HEK293 (cell line): Measurements from ENCODE around the gene CWC25.

Experiments used
- CTCF ChIA-PET: fragments of 350-600 bp; formaldehyde crosslinking; extraction: SDS; loops from one replicate; lab custom pipeline; 2021; ENCODE audit warnings: antibody characterized with exemption; lab: Yijun Ruan, JAX
- POLR2A ChIA-PET: fragments of 300-600 bp; formaldehyde crosslinking; extraction: SDS; loops from one replicate; lab custom pipeline; 2020; ENCODE audit warnings: antibody characterized with exemption, inconsistent platforms; lab: Yijun Ruan, JAX
- H3K27ac ChIP-seq: fragments of 200-500 bp; sonication (Bioruptor generic); 2 replicates; pipeline ENCODE4 v1.5.1; 2014; ENCODE audit warnings: low read depth, low read length, control low read depth, inconsistent platforms; ENCODE audit errors: extremely low read depth
- H3K36me3 ChIP-seq, 2 experiments: fragments of 200-500 bp in 1 of 2; sonication (Bioruptor generic) in 1 of 2; 1 replicate in 1 of 2; 2 replicates in 1 of 2; pipeline ENCODE4 v1.5.1; 2014 to 2017; ENCODE audit warnings: inconsistent platforms in 2 of 2, low read length in 2 of 2; ENCODE audit not compliant: control insufficient read depth in 2 of 2, insufficient read depth in 1 of 2
- H3K4me1 ChIP-seq: fragments of 200-500 bp; sonication (Bioruptor generic); 2 replicates; pipeline ENCODE4 v1.5.1; 2014; ENCODE audit warnings: mild to moderate bottlenecking, low read length, inconsistent platforms; ENCODE audit not compliant: control insufficient read depth, insufficient read depth
- H3K4me3 ChIP-seq: 2 replicates; pipeline ENCODE4 v1.5.1; 2011; ENCODE audit warnings: low read depth, mild to moderate bottlenecking, control low read depth, low read length, moderate library complexity
- H3K9me3 ChIP-seq: fragments of 200-500 bp; sonication (Bioruptor generic); 2 replicates; pipeline ENCODE4 v1.5.1; 2014; ENCODE audit warnings: low read depth, low read length, inconsistent platforms; ENCODE audit not compliant: control insufficient read depth, insufficient read depth
- BCL11A ChIP-seq: fragments of 450-650 bp; formaldehyde crosslinking; IDR thresholded peaks from 2 replicates; pipeline ENCODE4 v1.5.1; 2016; ENCODE audit warnings: low read depth, missing biosample characterization, missing genetic modification characterization
- HOXD13 ChIP-seq: sonication (generic); formaldehyde crosslinking; IDR thresholded peaks from 2 replicates; pipeline ENCODE4 v1.8.0; 2022; ENCODE audit warnings: missing genetic modification reagents, borderline replicate concordance
- IKZF3 ChIP-seq: fragments of 450-650 bp; IDR thresholded peaks from 2 replicates; pipeline ENCODE4 v1.5.0; 2018; ENCODE audit warnings: missing biosample characterization, mild to moderate bottlenecking, missing genetic modification characterization, moderate library complexity
- KLF10 ChIP-seq: fragments of 450-650 bp; IDR thresholded peaks from 2 replicates; pipeline ENCODE4 v1.5.1; 2018; ENCODE audit warnings: missing biosample characterization, mild to moderate bottlenecking, missing genetic modification characterization
- KLF9 ChIP-seq: fragments of 450-650 bp; formaldehyde crosslinking; IDR thresholded peaks from 2 replicates; pipeline ENCODE4 v1.5.1; 2016; ENCODE audit warnings: missing biosample characterization, missing genetic modification characterization, low read depth
- MYNN ChIP-seq: fragments of 450-650 bp; formaldehyde crosslinking; IDR thresholded peaks from 2 replicates; pipeline ENCODE4 v1.5.1; 2016; ENCODE audit warnings: missing biosample characterization, missing genetic modification characterization, borderline replicate concordance
- PRDM10 ChIP-seq: fragments of 450-650 bp; formaldehyde crosslinking; IDR thresholded peaks from 2 replicates; pipeline ENCODE4 v1.5.1; 2016; ENCODE audit warnings: missing biosample characterization, missing genetic modification characterization
- PRDM4 ChIP-seq: fragments of 450-650 bp; formaldehyde crosslinking; IDR thresholded peaks from 2 replicates; pipeline ENCODE4 v1.5.1; 2017; ENCODE audit warnings: missing biosample characterization, missing genetic modification characterization
- ZBTB17 ChIP-seq: fragments of 450-650 bp; formaldehyde crosslinking; IDR thresholded peaks from 2 replicates; pipeline ENCODE4 v1.5.1; 2016; ENCODE audit warnings: missing biosample characterization, missing genetic modification characterization
- ZBTB20 ChIP-seq: fragments of 450-650 bp; formaldehyde crosslinking; IDR thresholded peaks from 2 replicates; pipeline ENCODE4 v1.5.1; 2016; ENCODE audit warnings: missing biosample characterization, missing genetic modification characterization
- ZBTB21 ChIP-seq: fragments of 450-650 bp; formaldehyde crosslinking; IDR thresholded peaks from 2 replicates; pipeline ENCODE4 v1.5.1; 2017; ENCODE audit warnings: missing biosample characterization, missing genetic modification characterization
- ZFP3 ChIP-seq: fragments of 450-650 bp; formaldehyde crosslinking; IDR thresholded peaks from 2 replicates; pipeline ENCODE4 v1.5.1; 2016; ENCODE audit warnings: low read depth, missing biosample characterization, missing genetic modification characterization
- ZFP41 ChIP-seq: fragments of 450-650 bp; formaldehyde crosslinking; IDR thresholded peaks from 2 replicates; pipeline ENCODE4 v1.5.1; 2016; ENCODE audit warnings: missing biosample characterization, missing genetic modification characterization, borderline replicate concordance
- ZFP69B ChIP-seq: fragments of 450-650 bp; formaldehyde crosslinking; IDR thresholded peaks from 2 replicates; pipeline ENCODE4 v1.5.1; 2016; ENCODE audit warnings: missing biosample characterization, missing genetic modification characterization
- ZNF10 ChIP-seq: fragments of 450-650 bp; formaldehyde crosslinking; IDR thresholded peaks from 2 replicates; pipeline ENCODE4 v1.5.1; 2017; ENCODE audit warnings: missing biosample characterization, missing genetic modification characterization
- ZNF133 ChIP-seq: fragments of 450-650 bp; formaldehyde crosslinking; IDR thresholded peaks from 2 replicates; pipeline ENCODE4 v1.5.1; 2016; ENCODE audit warnings: missing biosample characterization, missing genetic modification characterization
- ZNF175 ChIP-seq: fragments of 450-650 bp; formaldehyde crosslinking; IDR thresholded peaks from 2 replicates; pipeline ENCODE4 v1.5.1; 2016; ENCODE audit warnings: missing biosample characterization, missing genetic modification characterization
- ZNF19 ChIP-seq: fragments of 450-650 bp; formaldehyde crosslinking; IDR thresholded peaks from 2 replicates; pipeline ENCODE4; 2016; ENCODE audit warnings: missing biosample characterization, missing genetic modification characterization, low read depth
- ZNF2 ChIP-seq: fragments of 450-650 bp; formaldehyde crosslinking; IDR thresholded peaks from 2 replicates; pipeline ENCODE4 v1.5.1; 2016; ENCODE audit warnings: missing biosample characterization, missing genetic modification characterization
- ZNF341 ChIP-seq: fragments of 450-650 bp; formaldehyde crosslinking; IDR thresholded peaks from 2 replicates; pipeline ENCODE4; 2016; ENCODE audit warnings: low read depth, missing biosample characterization, missing genetic modification characterization
- ZNF391 ChIP-seq: fragments of 450-650 bp; formaldehyde crosslinking; IDR thresholded peaks from 2 replicates; pipeline ENCODE4 v1.5.1; 2016; ENCODE audit warnings: low read depth, missing biosample characterization, missing genetic modification characterization, borderline replicate concordance
- ZNF560 ChIP-seq: fragments of 450-650 bp; formaldehyde crosslinking; IDR thresholded peaks from 2 replicates; pipeline ENCODE4 v1.5.1; 2017; ENCODE audit warnings: missing biosample characterization, missing genetic modification characterization, borderline replicate concordance
- ZNF580 ChIP-seq: fragments of 450-650 bp; formaldehyde crosslinking; IDR thresholded peaks from 2 replicates; pipeline ENCODE4 v1.5.1; 2016; ENCODE audit warnings: missing biosample characterization, missing genetic modification characterization
- ZNF610 ChIP-seq: fragments of 450-650 bp; formaldehyde crosslinking; IDR thresholded peaks from 2 replicates; pipeline ENCODE4 v1.5.1; 2016; ENCODE audit warnings: missing biosample characterization, missing genetic modification characterization, borderline replicate concordance
- ZNF629 ChIP-seq: fragments of 450-650 bp; formaldehyde crosslinking; IDR thresholded peaks from 2 replicates; pipeline ENCODE4 v1.5.1; 2017; ENCODE audit warnings: missing biosample characterization, missing genetic modification characterization
- ZNF677 ChIP-seq: fragments of 450-650 bp; IDR thresholded peaks from 2 replicates; pipeline ENCODE4 v1.5.0; 2018; ENCODE audit warnings: missing biosample characterization, mild to moderate bottlenecking, missing genetic modification characterization, moderate library complexity
- ZNF768 ChIP-seq: fragments of 450-650 bp; formaldehyde crosslinking; IDR thresholded peaks from 2 replicates; pipeline ENCODE4 v1.5.1; 2018; ENCODE audit warnings: missing biosample characterization, mild to moderate bottlenecking, missing genetic modification characterization
- ZNF830 ChIP-seq: fragments of 450-650 bp; IDR thresholded peaks from 2 replicates; pipeline ENCODE4 v1.5.0; 2018; ENCODE audit warnings: missing biosample characterization, missing genetic modification characterization, low read depth, mild to moderate bottlenecking, moderate library complexity
- ZSCAN30 ChIP-seq: fragments of 450-650 bp; IDR thresholded peaks from 2 replicates; pipeline ENCODE4 v1.5.1; 2018; ENCODE audit warnings: missing biosample characterization, mild to moderate bottlenecking, missing genetic modification characterization, moderate library complexity

The CWC25 gene

GRCh38 chr17:38870259-38871165 lies 45.4 kb upstream of the CWC25 start (continued):
- TF ChIP-seq ZNF560 (tag by site-specific recombination) (no peak), ZFP41 (tag by site-specific recombination) (no peak), MYNN (no peak), ZNF610 (tag by site-specific recombination) (no peak), BCL11A (tag by site-specific recombination) (no peak; the same call in 1 of the 2 replicates), ZNF133 (tag by site-specific recombination) (no peak), IKZF3 (tag by site-specific recombination) (peak; percentile 80), ZNF391 (tag by site-specific recombination) (no peak; the same call in 1 of the 2 replicates), ZBTB17 (peak; percentile 40; the same call in 1 of the 2 replicates), ZNF768 (tag by site-specific recombination) (no peak), ZNF10 (tag by site-specific recombination) (0 out of 2 replicates have a peak, but pooled peaks have one; percentile 8), PRDM10 (tag by site-specific recombination) (peak; percentile 97), ZNF830 (tag by site-specific recombination) (no peak), ZNF19 (tag by site-specific recombination) (no peak), ZBTB21 (tag by site-specific recombination) (no peak), HOXD13 (CRISPR knock-in tag) (0 out of 2 replicates have a peak, but pooled peaks have one; percentile 1), ZNF175 (tag by site-specific recombination) (no peak), ZNF677 (tag by site-specific recombination) (no peak), KLF9 (tag by site-specific recombination) (peak; percentile 80)
- TF ChIP-seq, all 188 proteins: peak for 46

- Histone ChIP-seq H3K9me3 (no peaks in the 10 kb centered on the region), H3K36me3 (no peaks in the 10 kb centered on the region), H3K4me3 (peak within 1 kb of the TSS; percentile 94), H3K27ac (peak within 1 kb of the TSS; percentile 96), H3K4me1 (peaks cover 9% of the 10 kb centered on the region)
- ChIA-PET POLR2A (interaction anchor here (0.5 to 4.1 kb wide), 35 partner anchors 8 to 405 kb away, joined by 3 to 62 read pairs (median 6); partner anchors contain the start of genes CWC25, LASP1NB, PIP4K2B and PLXDC1), CTCF (interaction anchor here (0.6 to 5.8 kb wide), 11 partner anchors 16 to 1939 kb away, joined by 3 to 24 read pairs (median 4); partner anchors contain the start of gene RPL23)
- TF ChIP-seq ZNF10 (tag by site-specific recombination) (0 out of 2 replicates have a peak, but pooled peaks have one; percentile 59), ZBTB20 (tag by site-specific recombination) (peak; percentile 87), ZFP69B (tag by site-specific recombination) (peak; percentile 43; the same call in 1 of the 2 replicates), BCL11A (tag by site-specific recombination) (peak; percentile 10; the same call in 1 of the 2 replicates), ZNF629 (tag by site-specific recombination) (peak; percentile 38), ZNF341 (tag by site-specific recombination) (peak; percentile 52), ZSCAN30 (peak; percentile 56; the same call in 1 of the 2 replicates), ZFP3 (no peak), KLF10 (tag by site-specific recombination) (peak; percentile 8; the same call in 1 of the 2 replicates), PRDM4 (tag by site-specific recombination) (peak; percentile 73), ZNF580 (tag by site-specific recombination) (0 out of 2 replicates have a peak, but pooled peaks have one; percentile 32), ZNF2 (tag by site-specific recombination) (peak; percentile 73; the same call in 1 of the 2 replicates)
These were observed 44.6 kb upstream of the CWC25 start, which contains the start of gene LASP1 for GRCh38 chr17:38869526-38870258. TSS of gene LASP1 (plus strand) at chr17:38870058. CDS start at chr17:38870190, 132 bp downstream.
